Upper lobe of right lung (tissue), 1 donor: ENCODE results near the gene DAPK2. TPM values are rescaled to one million over a fixed set of nuclear protein-coding genes. Genes with fewer than 3 reads are reported as not detected.

Experiments used
- ATAC-seq: fragments of 200-7000 bp; cut with Tn5 transposase; one replicate; pipeline ENCODE4 v1.9.1; 2020; ENCODE audit warnings: mild to moderate bottlenecking, moderate library complexity
- DNase-seq: peaks from one replicate; pipeline ENCODE4 v3.0.0-alpha.2; 2020
- H3K27ac ChIP-seq: fragments of 200-600 bp; one replicate; pipeline ENCODE4 v1.8.0; 2022
- H3K27me3 ChIP-seq: fragments of 200-600 bp; one replicate; pipeline ENCODE4 v1.8.0; 2022; ENCODE audit warnings: mild to moderate bottlenecking
- H3K36me3 ChIP-seq: fragments of 200-600 bp; one replicate; pipeline ENCODE4 v1.8.0; 2022
- H3K4me1 ChIP-seq: fragments of 200-600 bp; one replicate; pipeline ENCODE4 v1.8.0; 2022
- H3K4me3 ChIP-seq: fragments of 200-600 bp; one replicate; pipeline ENCODE4 v1.8.0; 2022; ENCODE audit warnings: mild to moderate bottlenecking
- H3K9me3 ChIP-seq: fragments of 200-600 bp; one replicate; pipeline ENCODE4 v1.8.0; 2022
- CTCF ChIP-seq: fragments of 200-600 bp; IDR thresholded peaks from one replicate; pipeline ENCODE4 v1.8.0; 2022; ENCODE audit warnings: antibody characterized with exemption
- intact Hi-C: fragments of 100-400 bp; cut with DNase I; formaldehyde crosslinking; loops from one replicate; pipeline ENCODE4 v1.11.0; 2022
- total RNA-seq: library from RNA; stranded (reverse); fragmentation: NEBNext Ultra II Directional; extraction: Animal tissue kit (Norgen Biotek cat#: 25700); gene quantifications from one replicate; pipeline ENCODE4 v1.2.1, GENCODE V29; 2021
- donor health status: DM: no; HTN: yes; CAD: no; lungs with severe emphysema.

DAPK2 gene
- total RNA-seq, 1 donor from 2014 or later, result 73.3 TPM

GRCh38 chr15:63905558-63906265 is 140.6 kb downstream of the DAPK2 start:
- intact Hi-C loops, result no loop called here
- TF ChIP-seq CTCF, result no peak
- no peak for DNase-seq
- Histone ChIP-seq H3K4me1 (peaks cover 20% of the 10 kb centered on the region), H3K27ac (no peak overlapping the region), H3K9me3 (no peaks in the 10 kb centered on the region), H3K4me3 (no peak overlapping the region), H3K27me3 (no peaks in the 10 kb centered on the region), H3K36me3 (peaks cover 9% of the 10 kb centered on the region)
- ATAC-seq, result peak; percentile 30

- DNase-seq (no peak), ATAC-seq (peak; percentile 13)
- Histone ChIP-seq H3K4me3 (no peak overlapping the region), H3K4me1 (peaks cover 17% of the 10 kb centered on the region), H3K27ac (no peak overlapping the region), H3K27me3 (no peaks in the 10 kb centered on the region), H3K9me3 (no peaks in the 10 kb centered on the region), H3K36me3 (peaks cover 9% of the 10 kb centered on the region)
- TF ChIP-seq CTCF, result no peak
- intact Hi-C loops, result no loop called here
Observed at GRCh38 chr15:63905131-63905530, 141.2 kb downstream of the DAPK2 start.

- H3K36me3 ChIP-seq, result peaks cover 9% of the 10 kb centered on the region
- no peak for TF ChIP-seq CTCF
- H3K4me3 ChIP-seq, result no peak overlapping the region
- H3K9me3 ChIP-seq, result no peaks in the 10 kb centered on the region
- no peak overlapping the region for H3K27ac ChIP-seq
- H3K4me1 ChIP-seq, result peaks cover 16% of the 10 kb centered on the region
- no peaks in the 10 kb centered on the region for H3K27me3 ChIP-seq
- intact Hi-C loops, result no loop called here
- DNase-seq (no peak), ATAC-seq (no peak)
Observed at GRCh38 chr15:63904042-63904441, 142.2 kb downstream of the DAPK2 start.

GRCh38 chr15:63902671-63903035 is 143.6 kb downstream of the DAPK2 start:
- Histone ChIP-seq H3K4me3 (no peak overlapping the region), H3K27me3 (no peaks in the 10 kb centered on the region), H3K4me1 (peaks cover 18% of the 10 kb centered on the region), H3K27ac (no peak overlapping the region), H3K9me3 (no peaks in the 10 kb centered on the region), H3K36me3 (peaks cover 2% of the 10 kb centered on the region)
- intact Hi-C loops, result no loop called here
- no peak for TF ChIP-seq CTCF
- no peak for DNase-seq
- ATAC-seq, result no peak

GRCh38 chr15:63901912-63902670 is 144.2 kb downstream of the DAPK2 start:
- no peak for TF ChIP-seq CTCF
- intact Hi-C loops, result no loop called here
- peaks cover 18% of the 10 kb centered on the region for H3K4me1 ChIP-seq

More at GRCh38 chr15:63901912-63902670, 144.2 kb downstream of the DAPK2 start:
- H3K9me3 ChIP-seq, result no peaks in the 10 kb centered on the region
- DNase-seq (no peak), ATAC-seq (no peak)
- H3K36me3 ChIP-seq, result no peaks in the 10 kb centered on the region
- H3K4me3 ChIP-seq, result no peak overlapping the region
- H3K27me3 ChIP-seq, result no peaks in the 10 kb centered on the region
- H3K27ac ChIP-seq, result no peak overlapping the region
